Measurements from ENCODE around the gene CMIP. TPM values are rescaled to one million over a fixed set of nuclear protein-coding genes. Genes with fewer than 3 reads are reported as not detected.

Gene CMIP
- total and polyA plus RNA-seq, 10 of the 15 experiments (the other 5 are each of a cell fraction or from before 2014, with no cell fraction given) = 1.2 to 43.2 (median 4.4) TPM

DNA sequence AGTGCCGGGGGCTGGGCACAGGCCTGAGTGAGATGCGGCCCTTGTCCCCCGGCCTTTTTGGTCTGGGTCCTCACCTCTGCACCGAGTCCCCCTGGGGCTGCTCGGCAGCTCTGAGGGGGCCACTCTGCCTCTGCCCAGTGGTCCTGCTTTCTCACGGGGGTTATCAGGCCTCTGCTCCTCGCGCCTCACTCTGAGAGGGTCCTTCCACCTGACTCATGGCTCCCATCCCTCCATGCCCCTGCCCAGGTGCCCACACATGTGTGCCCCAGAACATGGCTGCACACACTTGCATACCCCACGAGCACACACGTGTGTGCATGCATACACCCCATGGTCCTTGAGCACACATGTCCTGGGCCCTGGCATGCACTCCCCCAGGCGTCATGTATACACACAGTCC is 53.7 kb downstream of the CMIP start (continued):
- TF ChIP-seq SKIL (IDR thresholded peaks at IDR 0.05; ENCODE audit: low read depth, poor library complexity, severe bottlenecking) (no peak), NRF1 (conservative IDR thresholded peaks at IDR 0.05; ENCODE audit: low read depth, low read length) (no peak)

DNA sequence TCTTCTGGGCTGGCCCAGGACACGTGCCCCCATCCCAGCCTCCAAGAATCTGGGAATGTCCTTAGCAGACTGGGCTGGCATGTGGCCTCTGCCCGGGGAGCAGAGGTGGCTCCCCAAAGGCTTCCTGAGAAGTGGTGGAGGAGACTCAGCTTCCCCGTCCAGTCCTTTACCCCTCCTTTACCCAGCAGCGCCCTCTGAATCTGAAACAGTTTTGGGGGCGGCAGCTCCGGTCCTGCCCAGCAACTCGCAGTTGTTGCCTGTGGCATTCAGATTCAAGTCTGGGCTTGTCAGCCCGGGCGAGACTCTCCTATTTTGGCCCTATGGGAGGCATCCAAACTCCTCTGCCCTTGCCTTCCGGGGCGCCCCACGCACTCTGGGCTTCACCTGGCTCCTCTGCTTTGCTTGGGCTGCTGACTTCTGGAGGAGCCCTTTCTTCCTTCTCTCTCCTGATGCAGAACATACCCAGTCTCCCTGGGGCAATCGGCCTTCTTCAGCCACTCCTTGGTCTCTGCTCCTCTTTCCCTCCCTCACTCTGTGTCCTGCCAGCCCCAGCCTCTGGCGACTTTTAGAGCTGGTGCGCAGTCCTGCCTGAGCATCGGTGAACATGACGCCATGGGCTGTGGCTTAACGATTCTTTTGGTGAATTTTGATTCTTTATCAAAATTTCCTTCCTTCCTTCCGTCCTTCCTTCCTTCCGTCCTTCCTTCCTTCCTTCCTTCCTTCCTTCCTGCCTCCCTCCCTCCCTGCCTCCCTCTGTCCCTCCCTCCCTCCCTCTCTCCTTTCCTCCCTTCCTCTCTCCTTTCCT is 55.2 kb downstream of the CMIP start:
- Histone ChIP-seq H3K27me3 (replicated peaks in 1 of 2; ENCODE audit: control insufficient read depth in 2 of 2, insufficient read depth in 2 of 2, low read length in 1 of 2) (no peaks in the 10 kb centered on the region), H3K27ac (ENCODE audit: control insufficient read depth, insufficient read depth) (no peak overlapping the region), H4K20me1 (ENCODE audit: control insufficient read depth, insufficient read depth) (no peaks in the 10 kb centered on the region; the same call in 1 of the 2 replicates), H3K9me3 (replicated peaks; ENCODE audit: control insufficient read depth, insufficient read depth, low read length) (no peaks in the 10 kb centered on the region), H2AFZ (ENCODE audit: control insufficient read depth, low read depth, low read length) (no peak overlapping the region), H3K79me2 (ENCODE audit: control insufficient read depth, insufficient read depth, low read length) (peaks cover 28% of the 10 kb centered on the region), H3K4me1 (ENCODE audit: control insufficient read depth, insufficient read depth, low read length) (peaks cover 26% of the 10 kb centered on the region), H3K9ac (ENCODE audit: control insufficient read depth, insufficient read depth, low read length) (no peak overlapping the region), H3K36me3 (ENCODE audit: control insufficient read depth in 2 of 2, insufficient read depth in 2 of 2, low read length in 1 of 2) (peaks cover 3 to 4% of the 10 kb centered on the region in 2 experiments; a peak in 3 of 4 replicates), H3K4me3 (no peak overlapping the region), H3K4me2 (ENCODE audit: control insufficient read depth, insufficient read depth) (no peak overlapping the region)
- ChIA-PET CTCF (no interaction called here), SMC1A (ENCODE audit: uncharacterized antibody, unreplicated experiment) (no interaction called here), POLR2A (interaction anchor here (0.6 kb wide), 1 partner anchor 282 kb away, joined by 3 read pairs; no protein-coding TSS in a partner anchor), RAD21 (ENCODE audit: unreplicated experiment) (no interaction called here)
- intact Hi-C loops (cut with micrococcal nuclease; ENCODE audit: unreplicated experiment) (loop anchor here (5.0 kb wide), 1 partner anchor 218 kb away; no protein-coding TSS in a partner anchor), in situ Hi-C loops (cut with MboI) (no loop called here)
- TF ChIP-seq TBL1XR1 (IDR thresholded peaks at IDR 0.05; ENCODE audit: low read depth, low read length) = no peak
- TF ChIP-seq ETV6 (conservative IDR thresholded peaks at IDR 0.05 in 1 of 2, IDR thresholded peaks at IDR 0.05 in 1 of 2; ENCODE audit: borderline replicate concordance in 1 of 2, low read depth in 1 of 2) = peak in 1 of 2 experiments; percentile 84; a peak in 2 of 4 replicates
- FAIRE-seq (no peak), ATAC-seq (no peak; the same call in 2 of the 3 replicates), DNase-seq (ENCODE audit: low read depth, low spot score) (no peak)
- 80% methylated on average over 20 of the region's 20 CpGs for WGBS (ENCODE audit: insufficient coverage, insufficient replicate concordance, low lambda C conversion rate, missing lambda C conversion rate)
- BruUV-seq (replicated peaks) = no TSS peak

Measured in GM12878 (cell line).